GM19397 (cell line): ENCODE measurements around the gene XRCC4.
"Not testable (repeated sequence)": the region's sequence is repeated elsewhere in the genome, so short reads cannot be mapped to it uniquely, and the experiment has no call there.

ENCODE experiments used
- ATAC-seq: cut with Tn5 transposase; IDR thresholded peaks from one replicate; pipeline ENCODE4 v1.9.1; 2021; ENCODE audit warnings: mild to moderate bottlenecking, moderate library complexity; ENCODE audit not compliant: unreplicated experiment

Gene XRCC4

DNA sequence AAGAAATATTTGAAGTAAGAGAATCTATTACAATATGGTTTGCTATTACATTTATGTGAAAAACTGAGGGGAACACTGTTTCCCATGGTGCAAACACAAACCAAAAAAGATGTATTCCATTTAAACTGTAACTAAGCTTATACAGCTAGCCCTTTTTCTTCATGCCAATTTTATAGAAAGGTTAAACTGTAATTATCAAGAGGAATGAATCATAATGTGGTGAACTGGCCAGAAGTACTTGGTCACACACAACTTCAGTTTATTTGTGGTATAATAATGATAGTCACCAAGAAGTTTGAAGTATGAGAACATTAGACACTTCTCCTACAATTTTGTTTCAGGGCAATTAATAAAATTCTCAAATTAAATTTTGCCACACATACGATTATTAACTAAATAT lies 177.9 kb downstream of the XRCC4 start:
- ATAC-seq, result no peak

GRCh38 chr5:83256091-83256780 lies 178.9 kb downstream of the XRCC4 start:
- ATAC-seq, result no peak

- not testable (repeated sequence) for ATAC-seq
Observed at GRCh38 chr5:83257684-83258083, 180.3 kb downstream of the XRCC4 start.

- ATAC-seq, result no peak
Observed at GRCh38 chr5:83265318-83265717, 188.0 kb downstream of the XRCC4 start.

DNA sequence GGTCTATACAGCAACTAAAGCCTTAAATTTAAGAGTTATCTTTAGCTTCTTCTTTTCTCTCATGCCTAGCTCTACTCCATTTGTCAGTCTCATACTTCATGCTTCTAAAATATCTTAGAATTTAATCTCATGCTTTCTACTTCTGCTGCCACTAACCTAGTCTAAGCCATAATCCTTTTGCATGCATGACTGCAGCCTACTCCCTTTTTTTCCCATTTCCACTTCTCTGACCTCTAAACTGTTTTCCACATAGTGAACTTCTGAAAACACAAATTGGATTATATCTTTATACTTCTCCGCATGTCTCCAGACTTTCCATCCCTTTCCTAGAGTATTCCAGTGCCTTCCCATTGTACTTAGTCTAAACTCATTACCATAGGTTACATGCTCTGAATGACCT lies 193.0 kb downstream of the XRCC4 start:
- ATAC-seq, result no peak

GRCh38 chr5:83277154-83277553 lies 199.8 kb downstream of the XRCC4 start:
- no peak for ATAC-seq

DNA sequence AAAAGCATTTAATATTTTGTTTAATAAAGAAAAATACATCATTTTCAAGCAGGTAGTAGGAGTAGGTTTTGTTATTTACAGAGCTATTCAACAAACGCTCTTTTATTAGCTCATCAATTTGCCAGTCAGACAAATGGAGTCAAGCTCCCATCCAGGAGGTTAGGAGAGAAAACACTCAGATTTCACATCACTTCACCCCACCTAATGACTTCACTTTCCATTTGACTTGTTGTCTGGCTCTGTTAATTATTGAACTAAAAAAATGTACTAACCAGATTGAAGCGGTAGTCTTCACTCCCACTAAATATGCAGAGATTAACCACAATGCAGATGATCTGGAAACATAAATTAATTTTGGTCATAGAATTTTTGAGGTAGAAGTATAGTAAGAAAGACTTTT lies 200.6 kb downstream of the XRCC4 start:
- ATAC-seq, result no peak

- ATAC-seq, result no peak
Observed at GRCh38 chr5:83281176-83281575, 203.8 kb downstream of the XRCC4 start.

- ATAC-seq, result no peak
Observed at GRCh38 chr5:83281658-83282057, 204.3 kb downstream of the XRCC4 start.

- ATAC-seq, result no peak
Observed at GRCh38 chr5:83283761-83284160, 206.4 kb downstream of the XRCC4 start.

GRCh38 chr5:83285661-83286398 lies 208.5 kb downstream of the XRCC4 start:
- no peak for ATAC-seq

DNA sequence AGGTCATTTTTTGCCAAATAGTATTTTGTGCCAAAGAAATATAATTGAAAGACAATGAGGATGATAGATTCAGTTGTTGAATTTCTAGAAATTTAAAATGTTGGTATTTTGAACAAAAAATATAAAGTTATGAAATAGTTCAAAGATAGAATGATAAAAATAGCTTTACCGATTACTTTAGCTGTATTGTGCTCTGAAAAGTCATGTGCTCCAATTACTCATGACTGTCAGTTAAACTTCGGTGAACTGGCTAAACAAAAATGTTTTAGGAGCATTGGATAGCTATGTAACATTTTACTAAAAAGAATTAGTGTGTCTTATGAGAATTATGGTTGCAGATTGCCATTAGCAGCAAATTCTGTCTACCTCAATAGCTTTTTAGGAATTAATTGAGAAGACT lies 216.9 kb downstream of the XRCC4 start:
- no peak for ATAC-seq

GRCh38 chr5:83299353-83299752 lies 222.0 kb downstream of the XRCC4 start:
- no peak for ATAC-seq

DNA sequence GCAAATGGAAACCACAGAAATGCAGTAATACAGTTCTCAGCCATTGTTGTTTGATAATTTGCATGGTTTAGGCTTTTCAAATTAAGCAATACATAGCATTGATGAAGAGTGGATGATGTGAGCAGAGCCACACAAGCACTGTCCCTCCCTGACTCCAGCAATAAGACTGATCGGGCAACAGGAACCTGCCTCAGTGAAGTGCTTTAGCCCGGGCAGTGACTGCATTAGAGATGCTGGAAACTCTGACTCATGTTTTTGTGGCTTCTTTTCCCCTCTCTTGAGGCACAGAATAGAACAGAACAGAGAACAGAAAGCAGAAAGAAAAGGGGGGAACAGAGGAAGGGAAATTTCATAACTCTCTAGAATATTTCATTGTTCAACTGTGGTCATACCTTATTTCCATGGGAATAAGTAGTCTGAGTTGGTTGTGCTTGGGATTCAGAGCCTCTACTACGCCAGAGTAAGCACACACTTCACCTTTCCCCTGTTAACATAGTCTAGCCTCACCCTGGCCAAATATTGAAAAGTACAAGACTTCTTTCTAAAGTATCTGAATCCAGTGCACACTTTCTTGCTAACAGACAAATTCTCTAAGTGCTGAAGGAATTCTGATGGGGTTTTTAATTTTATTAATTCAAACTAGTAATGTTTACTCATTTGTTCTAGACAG lies 229.4 kb downstream of the XRCC4 start:
- ATAC-seq, result peak; percentile 96

GRCh38 chr5:83312663-83313062 lies 235.3 kb downstream of the XRCC4 start:
- no peak for ATAC-seq

DNA sequence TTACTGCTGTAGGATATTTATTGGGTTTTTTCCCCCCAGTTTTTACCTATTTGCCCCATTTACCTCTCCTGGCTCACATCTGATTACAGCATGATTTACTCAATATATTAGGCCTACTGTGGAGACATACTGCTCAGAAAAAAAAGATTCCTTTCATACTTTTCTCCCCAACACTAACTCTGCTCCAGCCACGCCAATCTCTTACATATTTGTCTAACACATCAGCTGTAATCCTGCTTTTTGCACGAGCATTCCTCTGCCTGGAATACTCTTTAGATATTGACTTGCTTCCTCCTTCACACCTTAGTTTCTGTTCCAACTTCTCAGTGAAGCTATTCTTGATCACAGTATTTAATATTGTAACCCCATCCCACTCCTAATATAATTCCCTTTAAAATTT lies 236.1 kb downstream of the XRCC4 start:
- ATAC-seq, result no peak

DNA sequence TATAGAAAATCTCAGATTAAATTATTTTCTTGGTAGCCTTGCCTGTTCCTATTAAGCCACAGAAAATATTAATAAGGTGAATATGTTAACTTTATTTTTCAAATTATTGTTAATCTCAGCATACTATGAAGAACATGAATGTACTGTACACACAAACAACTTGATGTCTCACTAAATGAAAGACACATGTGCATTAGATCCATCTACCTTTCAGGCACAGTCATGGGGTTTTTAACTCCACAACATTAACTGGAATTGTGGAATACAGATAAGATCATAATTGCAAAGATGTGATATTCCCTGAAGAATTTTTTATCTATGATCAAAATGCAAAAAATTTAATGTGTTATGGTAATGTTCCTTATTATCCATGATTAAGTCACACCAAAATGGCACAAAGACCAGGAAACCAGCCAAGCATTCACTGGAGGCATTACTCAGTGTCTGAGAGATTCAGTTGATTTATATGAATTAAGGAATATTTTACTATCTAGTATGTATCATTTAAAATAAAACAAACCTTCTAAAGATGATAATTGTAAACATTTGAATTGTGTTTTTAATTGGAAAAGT lies 244.2 kb downstream of the XRCC4 start:
- no peak for ATAC-seq

- ATAC-seq, result no peak
Observed at GRCh38 chr5:83322273-83322924, 245.1 kb downstream of the XRCC4 start.

DNA sequence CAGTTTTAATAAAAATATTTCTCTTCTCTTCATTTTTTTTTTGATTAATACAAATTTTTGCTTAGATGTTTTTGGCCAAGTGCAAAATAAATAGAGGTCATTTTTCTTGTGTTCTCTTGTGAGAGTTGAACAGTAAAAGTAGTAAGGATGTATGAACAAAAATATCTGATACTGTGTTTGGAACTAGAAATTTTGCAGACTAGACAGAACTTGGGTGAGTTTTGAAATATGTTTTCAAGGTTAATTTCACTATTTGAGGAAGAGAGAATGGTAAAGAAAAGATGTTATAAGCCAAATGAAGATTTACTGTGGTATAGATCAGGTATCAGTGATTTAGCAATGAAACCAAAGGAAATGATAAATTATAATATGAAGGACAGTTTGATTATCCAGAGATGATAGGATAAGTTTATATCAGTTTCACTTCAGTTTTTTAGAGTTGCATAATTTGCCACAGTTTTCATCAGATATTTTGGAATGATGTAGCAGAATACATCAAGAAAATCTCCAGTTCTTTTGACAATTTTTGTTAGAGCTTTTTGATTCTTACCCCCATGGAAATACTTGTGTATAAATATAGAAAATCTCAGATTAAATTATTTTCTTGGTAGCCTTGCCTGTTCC lies 246.3 kb downstream of the XRCC4 start:
- no peak for ATAC-seq

GRCh38 chr5:83331842-83332241 lies 254.5 kb downstream of the XRCC4 start:
- no peak for ATAC-seq
